Mucosa of descending colon (tissue), 3 donors: ENCODE results near the gene ELP5. TPM values are rescaled to one million over a fixed set of nuclear protein-coding genes. Genes with fewer than 3 reads are reported as not detected.
A peak's percentile ranks its signal among the peaks of the same experiment; 100 is the strongest.

Experiments used
- ATAC-seq: fragments of 200-7000 bp; cut with Tn5 transposase; one replicate; pipeline ENCODE4 v1.9.1; 2020; ENCODE audit warnings: mild to moderate bottlenecking, moderate library complexity
- DNase-seq, 3 donors: peaks; one replicate each; pipeline ENCODE4 v3.0.0-alpha.2; 2020
- H3K36me3 ChIP-seq: fragments of 200-600 bp; one replicate; pipeline ENCODE4 v1.8.0; 2021; ENCODE audit warnings: low read depth, mild to moderate bottlenecking
- H3K4me1 ChIP-seq: fragments of 200-600 bp; one replicate; pipeline ENCODE4 v1.8.0; 2021; ENCODE audit warnings: low read depth, mild to moderate bottlenecking
- H3K4me3 ChIP-seq: fragments of 200-600 bp; one replicate; pipeline ENCODE4 v1.8.0; 2021; ENCODE audit warnings: mild to moderate bottlenecking
- H3K9me3 ChIP-seq: fragments of 200-600 bp; one replicate; pipeline ENCODE4 v1.8.0; 2021; ENCODE audit warnings: mild to moderate bottlenecking
- intact Hi-C, 2 donors: fragments of 100-400 bp; cut with DNase I in 1 of 2; cut with micrococcal nuclease in 1 of 2; formaldehyde crosslinking; loops; one replicate each; pipeline versions ENCODE4 v1.11.0 to v1.11.1; 2022; cut with DNase I, micrococcal nuclease
- total RNA-seq, 3 donors: library from RNA; stranded (reverse); fragmentation: NEBNext Ultra II Directional in 2 of 3; extraction: Animal tissue kit (Norgen Biotek cat#: 25700) in 2 of 3; gene quantifications; one replicate each; pipeline versions ENCODE4 v1.2.1 to v1.2.4, GENCODE V29; 2021 to 2023
- TF ChIP-seq, protein P1 (sequence below): fragments of 200-600 bp; IDR thresholded peaks from one replicate; pipeline ENCODE4 v1.8.0; 2022; ENCODE audit warnings: antibody characterized with exemption, mild to moderate bottlenecking
- donor health status: DM: no; HTN: no; CAD: no; lungs with moderate emphysema.
- donor health status: DM: no; HTN: no; CAD: no.
- donor health status: DM: no; HTN: yes; CAD: no.

ELP5 gene
- total RNA-seq, 3 donors from 2014 or later = 34.9 to 45.6 (median 42.2) TPM

DNA sequence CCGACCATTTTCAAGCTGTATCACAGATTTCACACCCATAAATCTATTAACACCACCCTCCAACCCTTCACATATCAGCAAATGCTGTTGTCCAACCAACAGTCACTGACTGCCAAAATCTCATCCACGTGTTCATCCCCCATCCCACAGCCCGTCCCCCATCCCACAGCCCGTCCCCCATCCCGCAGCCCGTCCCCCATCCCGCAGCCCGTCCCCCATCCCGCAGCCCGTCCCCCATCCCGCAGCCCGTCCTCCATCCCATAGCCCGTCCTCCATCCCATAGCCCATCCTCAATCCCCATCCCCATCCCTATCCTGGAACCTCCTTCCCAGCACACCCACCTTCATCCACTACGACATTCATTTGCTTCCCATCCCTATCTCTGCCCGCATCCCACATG lies 46.5 kb upstream of the ELP5 start:
- Histone ChIP-seq H3K36me3 (no peaks in the 10 kb centered on the region), H3K9me3 (no peaks in the 10 kb centered on the region), H3K4me1 (peaks cover 3% of the 10 kb centered on the region), H3K4me3 (no peak overlapping the region)
- ATAC-seq (no peak), DNase-seq (peak in 1 of 3 donors; percentile 41)
- TF ChIP-seq, protein P1, sequence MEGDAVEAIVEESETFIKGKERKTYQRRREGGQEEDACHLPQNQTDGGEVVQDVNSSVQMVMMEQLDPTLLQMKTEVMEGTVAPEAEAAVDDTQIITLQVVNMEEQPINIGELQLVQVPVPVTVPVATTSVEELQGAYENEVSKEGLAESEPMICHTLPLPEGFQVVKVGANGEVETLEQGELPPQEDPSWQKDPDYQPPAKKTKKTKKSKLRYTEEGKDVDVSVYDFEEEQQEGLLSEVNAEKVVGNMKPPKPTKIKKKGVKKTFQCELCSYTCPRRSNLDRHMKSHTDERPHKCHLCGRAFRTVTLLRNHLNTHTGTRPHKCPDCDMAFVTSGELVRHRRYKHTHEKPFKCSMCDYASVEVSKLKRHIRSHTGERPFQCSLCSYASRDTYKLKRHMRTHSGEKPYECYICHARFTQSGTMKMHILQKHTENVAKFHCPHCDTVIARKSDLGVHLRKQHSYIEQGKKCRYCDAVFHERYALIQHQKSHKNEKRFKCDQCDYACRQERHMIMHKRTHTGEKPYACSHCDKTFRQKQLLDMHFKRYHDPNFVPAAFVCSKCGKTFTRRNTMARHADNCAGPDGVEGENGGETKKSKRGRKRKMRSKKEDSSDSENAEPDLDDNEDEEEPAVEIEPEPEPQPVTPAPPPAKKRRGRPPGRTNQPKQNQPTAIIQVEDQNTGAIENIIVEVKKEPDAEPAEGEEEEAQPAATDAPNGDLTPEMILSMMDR = no peak
- intact Hi-C loops = no loop called here

DNA sequence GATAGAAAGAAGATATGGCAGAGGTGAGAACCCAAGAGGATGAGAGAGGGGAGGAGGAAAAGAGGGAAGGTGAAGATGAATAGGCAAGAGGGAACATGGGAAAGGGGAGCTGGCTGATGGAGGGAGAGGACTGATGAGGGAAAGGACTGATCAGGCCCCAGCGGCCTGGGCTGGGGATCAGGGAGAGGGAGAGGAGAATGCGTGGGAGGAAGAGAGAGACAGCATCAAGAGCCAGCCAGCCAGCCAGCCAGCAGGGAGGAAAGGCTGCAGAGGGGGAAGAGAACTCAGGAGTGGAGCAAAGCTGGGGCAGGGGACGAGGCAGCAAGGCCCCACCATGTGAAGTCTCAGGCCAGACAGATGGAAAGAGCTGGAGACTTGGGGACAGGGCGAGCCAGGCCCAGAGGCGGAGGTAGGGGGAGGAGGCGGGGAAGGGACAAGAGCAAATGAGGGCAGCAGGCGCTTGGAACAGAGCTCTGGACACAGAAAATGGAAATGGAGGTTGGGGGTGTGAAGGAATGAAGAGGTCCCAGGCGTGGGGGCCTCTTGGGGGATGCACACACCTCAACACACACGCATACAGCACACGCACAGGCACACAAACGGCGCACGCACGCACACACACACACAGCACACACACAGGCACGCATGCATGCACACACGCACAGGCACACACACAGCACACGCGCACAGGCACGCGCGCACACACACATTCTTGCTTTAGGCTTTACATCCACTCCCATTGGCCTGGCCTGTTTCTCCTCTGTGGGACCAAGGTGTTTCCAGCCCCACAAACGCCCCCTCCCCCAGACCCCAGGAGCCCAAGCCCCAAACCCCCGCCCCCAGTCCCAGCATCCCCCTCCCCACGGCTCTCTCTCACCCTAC lies 44.7 kb upstream of the ELP5 start:
- TF ChIP-seq, protein P1 = no peak
- DNase-seq (peak in 2 of 3 donors; percentile 21 to 47), ATAC-seq (no peak)
- Histone ChIP-seq H3K4me1 (peaks cover 3% of the 10 kb centered on the region), H3K9me3 (no peaks in the 10 kb centered on the region), H3K36me3 (no peaks in the 10 kb centered on the region), H3K4me3 (no peak overlapping the region)
- intact Hi-C loops = no loop called here

DNA sequence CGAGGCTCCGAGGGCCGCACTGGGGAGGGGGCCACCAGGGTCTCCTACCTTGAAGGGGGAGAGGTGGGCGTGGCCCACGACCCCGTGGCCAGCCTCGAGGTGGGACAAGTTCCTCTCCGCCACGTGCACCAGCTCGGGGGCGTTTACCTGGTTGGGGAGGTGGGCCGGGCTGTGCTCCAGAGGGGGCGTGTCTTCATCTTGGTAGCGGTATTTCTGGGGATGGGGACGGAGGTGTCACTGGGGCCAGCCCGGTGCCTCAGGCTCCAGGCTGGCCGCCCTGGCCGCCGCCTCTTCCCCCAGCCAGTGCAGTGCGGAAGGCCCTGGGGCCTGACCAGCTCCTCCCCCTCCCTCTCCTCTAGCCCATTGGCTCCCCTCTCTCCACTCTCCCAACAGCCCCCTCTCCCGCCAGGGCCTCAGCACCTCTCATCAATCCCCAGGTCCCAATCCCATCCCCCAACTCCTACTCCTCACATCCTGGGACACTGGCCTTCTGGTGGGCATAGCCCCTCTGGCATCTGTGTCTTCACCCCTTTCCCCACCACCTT lies 43.9 kb upstream of the ELP5 start:
- ATAC-seq = no peak
- Histone ChIP-seq H3K4me3 (no peak overlapping the region), H3K36me3 (no peaks in the 10 kb centered on the region), H3K9me3 (no peaks in the 10 kb centered on the region), H3K4me1 (peaks cover 3% of the 10 kb centered on the region)
- intact Hi-C loops = no loop called here
- peak in 2 of 3 donors; percentile 27 to 57 for DNase-seq
- TF ChIP-seq, protein P1 = no peak

DNA sequence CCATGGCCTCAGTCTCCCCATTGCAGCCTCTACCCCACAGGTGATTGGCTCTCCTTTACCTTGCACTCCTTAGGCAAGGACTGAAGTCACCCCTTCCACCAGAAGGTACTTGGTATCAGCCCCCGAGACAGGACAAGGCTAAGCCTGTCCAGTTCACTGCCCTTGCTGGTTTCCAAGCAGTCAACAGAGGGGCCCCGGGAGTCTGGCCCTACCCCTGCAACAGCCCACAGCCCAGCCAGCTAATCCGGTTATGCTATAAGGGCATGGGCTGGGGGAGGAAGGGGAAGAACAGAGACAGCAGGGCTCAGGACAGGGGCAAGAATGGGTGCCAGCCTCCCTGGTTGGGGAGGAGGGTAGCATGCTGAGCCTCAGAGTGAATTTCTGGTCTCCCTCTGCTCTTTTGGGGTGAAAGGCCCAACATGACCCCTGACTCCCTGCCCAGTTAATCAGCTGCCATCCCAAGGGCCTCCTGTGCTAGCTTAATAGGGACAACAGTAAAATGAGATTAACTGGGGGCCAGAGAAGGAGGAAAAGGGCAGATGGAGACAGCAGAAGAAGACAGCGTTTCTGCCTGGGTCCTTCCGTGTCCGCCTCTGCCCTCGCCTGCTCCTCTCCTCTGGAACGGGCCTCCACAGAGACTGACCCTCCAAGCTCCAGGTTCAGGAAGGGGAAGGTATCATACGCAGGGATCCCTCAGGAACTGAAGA lies 43.1 kb upstream of the ELP5 start:
- H3K4me3 ChIP-seq = no peak overlapping the region
- TF ChIP-seq, protein P1 = no peak
- no peaks in the 10 kb centered on the region for H3K9me3 ChIP-seq
- DNase-seq (peak in 2 of 3 donors; percentile 7 to 20), ATAC-seq (no peak)
- peaks cover 6% of the 10 kb centered on the region for H3K4me1 ChIP-seq
- intact Hi-C loops = no loop called here
- no peaks in the 10 kb centered on the region for H3K36me3 ChIP-seq

DNA sequence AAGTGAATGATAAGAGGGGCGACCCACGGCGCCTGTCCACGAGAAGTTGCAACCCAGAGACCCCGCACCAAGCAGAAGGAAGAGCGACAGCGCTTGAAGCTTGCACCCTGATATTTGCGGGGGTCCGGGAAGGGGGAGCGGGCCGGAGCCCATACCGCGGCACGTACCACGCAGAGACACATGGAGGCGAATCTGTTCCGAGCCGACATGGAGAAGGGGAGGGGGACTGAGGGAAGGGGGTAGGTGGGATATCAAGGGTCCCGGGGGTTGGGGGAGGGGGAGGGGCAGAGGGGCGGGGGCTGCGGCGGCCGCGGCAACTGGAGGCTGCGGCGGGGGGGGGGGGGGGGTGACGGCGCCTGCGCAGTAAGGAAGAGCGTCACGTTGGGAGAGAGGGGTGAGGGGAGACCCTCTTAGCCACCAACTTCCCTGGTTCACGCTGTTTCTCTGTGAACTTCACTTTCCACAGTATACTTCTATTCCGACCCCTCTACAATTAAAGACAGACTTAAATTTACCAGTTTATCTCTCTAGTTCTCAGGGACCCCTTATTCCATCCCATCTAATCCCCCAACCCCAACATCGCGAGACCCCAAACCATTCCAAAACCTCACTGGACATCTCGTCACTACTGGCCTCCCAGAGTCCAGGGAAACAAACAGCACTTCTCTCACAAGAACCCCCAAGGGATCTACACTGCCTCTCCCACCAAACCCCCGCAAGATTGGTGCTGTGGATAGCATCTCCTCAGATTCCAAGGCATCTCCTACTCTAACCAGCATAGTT lies 40.3 kb upstream of the ELP5 start:
- intact Hi-C loops = no loop called here
- H3K4me3 ChIP-seq = no peak overlapping the region
- H3K9me3 ChIP-seq = no peaks in the 10 kb centered on the region
- ATAC-seq (no peak), DNase-seq (peak in 2 of 3 donors; percentile 25 to 44)
- peaks cover 17% of the 10 kb centered on the region for H3K4me1 ChIP-seq
- no peaks in the 10 kb centered on the region for H3K36me3 ChIP-seq
- TF ChIP-seq, protein P1 = no peak
